Measurements from ENCODE around the gene MYOD1.

Gene MYOD1

GRCh38 chr11:17762309-17762974, 43.1 kb downstream of the MYOD1 start:
- DNase-seq (ENCODE audit: extremely low read depth, low read depth) = no peak
- no peak for TF ChIP-seq CTCF (IDR thresholded peaks at IDR 0.05; ENCODE audit: low read depth, low read length)

- DNase-seq (ENCODE audit: extremely low read depth, low read depth) = no peak
- TF ChIP-seq CTCF (IDR thresholded peaks at IDR 0.05; ENCODE audit: low read depth, low read length) = no peak
Observed at GRCh38 chr11:17763244-17763643, 43.9 kb downstream of the MYOD1 start.

- DNase-seq (ENCODE audit: extremely low read depth, low read depth) = no peak
- TF ChIP-seq CTCF (IDR thresholded peaks at IDR 0.05; ENCODE audit: low read depth, low read length) = no peak
Observed at GRCh38 chr11:17763703-17764102, 44.3 kb downstream of the MYOD1 start.

DNA sequence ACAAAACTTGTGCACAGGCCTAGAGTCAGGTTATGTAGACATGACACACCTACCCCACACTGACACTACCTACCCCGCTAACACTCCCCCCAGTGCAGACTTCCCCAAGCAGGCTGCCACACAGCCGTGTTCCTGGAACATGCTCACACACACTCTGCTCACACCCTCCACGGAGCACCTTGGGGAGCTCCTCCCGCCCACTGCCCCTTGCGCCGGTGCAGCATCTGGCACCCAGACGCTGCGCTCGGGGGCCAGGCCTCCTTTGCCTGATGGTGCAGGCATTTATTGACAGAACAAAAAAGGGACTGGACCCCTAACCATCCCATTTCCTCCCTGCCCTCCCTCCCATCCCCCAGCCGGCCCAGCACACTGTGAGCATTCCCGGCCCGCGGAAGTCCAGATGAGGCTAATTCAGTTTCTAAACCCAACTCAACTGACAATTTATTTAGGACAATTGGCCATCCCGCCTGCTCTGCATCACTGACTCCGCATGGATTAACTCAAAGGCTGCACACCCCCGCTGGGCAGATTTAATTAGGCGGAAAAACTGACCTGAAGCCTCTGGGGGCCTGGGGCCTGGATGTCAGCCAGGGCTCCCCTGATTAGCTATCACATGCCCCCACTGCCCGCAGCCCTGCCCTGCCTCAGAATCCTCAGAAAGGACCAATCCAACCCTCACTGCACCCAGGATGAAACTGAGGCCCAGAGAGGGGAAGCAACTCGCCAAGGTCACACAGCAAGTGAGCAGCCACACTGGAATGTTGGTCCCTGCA, 45.3 kb downstream of the MYOD1 start:
- no peak for DNase-seq (ENCODE audit: extremely low read depth, low read depth)
- no peak for TF ChIP-seq CTCF (IDR thresholded peaks at IDR 0.05; ENCODE audit: low read depth, low read length)

GRCh38 chr11:17765356-17766072, 46.1 kb downstream of the MYOD1 start:
- no peak for TF ChIP-seq CTCF (IDR thresholded peaks at IDR 0.05; ENCODE audit: low read depth, low read length)
- no peak for DNase-seq (ENCODE audit: extremely low read depth, low read depth)

GRCh38 chr11:17766073-17766359, 46.6 kb downstream of the MYOD1 start:
- no peak for TF ChIP-seq CTCF (IDR thresholded peaks at IDR 0.05; ENCODE audit: low read depth, low read length)
- DNase-seq (ENCODE audit: extremely low read depth, low read depth) = no peak

- no peak; the same call in 1 of the 2 replicates for TF ChIP-seq CTCF (IDR thresholded peaks at IDR 0.05; ENCODE audit: low read depth, low read length)
- DNase-seq (ENCODE audit: extremely low read depth, low read depth) = no peak
Observed at GRCh38 chr11:17766590-17766989, 47.2 kb downstream of the MYOD1 start.

All from AG09319 (cell line).